Measurements from ENCODE around the gene MLLT6. TPM values are rescaled to one million over a fixed set of nuclear protein-coding genes. Genes with fewer than 3 reads are reported as not detected.
A peak's percentile ranks its signal among the peaks of the same experiment; 100 is the strongest.

Gene MLLT6
- total and polyA plus RNA-seq, 2 of the 13 experiments (the other 11 are each of a cell fraction or from before 2014, with no cell fraction given) = 50.7 to 69.5 TPM

DNA sequence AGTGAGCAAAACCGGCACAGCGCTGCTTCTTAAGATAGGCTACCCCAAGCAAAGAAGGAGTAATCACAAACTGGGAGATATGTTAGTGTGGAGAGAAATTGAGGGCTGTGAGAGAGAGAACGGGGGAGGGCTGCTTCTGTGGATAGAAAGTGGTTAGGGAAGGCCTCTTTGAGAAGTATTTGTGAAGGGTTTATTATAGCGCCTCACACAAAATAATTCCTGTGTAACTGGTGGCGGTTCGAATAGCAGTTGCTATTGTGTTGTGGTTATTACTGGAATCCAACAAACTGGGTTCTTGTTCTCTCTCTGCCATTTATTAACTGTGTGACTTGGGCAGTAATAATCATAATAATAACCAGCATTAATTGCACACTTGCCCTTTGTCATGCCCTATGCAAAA lies 15.9 kb downstream of the MLLT6 start (continued):
- TF ChIP-seq, protein P1, sequence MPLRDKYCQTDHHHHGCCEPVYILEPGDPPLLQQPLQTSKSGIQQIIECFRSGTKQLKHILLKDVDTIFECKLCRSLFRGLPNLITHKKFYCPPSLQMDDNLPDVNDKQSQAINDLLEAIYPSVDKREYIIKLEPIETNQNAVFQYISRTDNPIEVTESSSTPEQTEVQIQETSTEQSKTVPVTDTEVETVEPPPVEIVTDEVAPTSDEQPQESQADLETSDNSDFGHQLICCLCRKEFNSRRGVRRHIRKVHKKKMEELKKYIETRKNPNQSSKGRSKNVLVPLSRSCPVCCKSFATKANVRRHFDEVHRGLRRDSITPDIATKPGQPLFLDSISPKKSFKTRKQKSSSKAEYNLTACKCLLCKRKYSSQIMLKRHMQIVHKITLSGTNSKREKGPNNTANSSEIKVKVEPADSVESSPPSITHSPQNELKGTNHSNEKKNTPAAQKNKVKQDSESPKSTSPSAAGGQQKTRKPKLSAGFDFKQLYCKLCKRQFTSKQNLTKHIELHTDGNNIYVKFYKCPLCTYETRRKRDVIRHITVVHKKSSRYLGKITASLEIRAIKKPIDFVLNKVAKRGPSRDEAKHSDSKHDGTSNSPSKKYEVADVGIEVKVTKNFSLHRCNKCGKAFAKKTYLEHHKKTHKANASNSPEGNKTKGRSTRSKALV (CRISPR knock-in tag; IDR thresholded peaks at IDR 0.05) = no peak
- TF ChIP-seq TP53 (CRISPR knock-in tag; conservative IDR thresholded peaks at IDR 0.05) (no peak), HNRNPL (IDR thresholded peaks at IDR 0.05; ENCODE audit: low read depth, low read length) (no peak), ZFAT (CRISPR knock-in tag; conservative IDR thresholded peaks at IDR 0.05) (no peak), CBX1 (IDR thresholded peaks at IDR 0.05; ENCODE audit: low read depth) (no peak), TAF15 (IDR thresholded peaks at IDR 0.05; ENCODE audit: low read depth, low read length, poor library complexity, severe bottlenecking) (no peak), KDM4B (CRISPR knock-in tag; IDR thresholded peaks at IDR 0.05) (no peak), ZNF30 (CRISPR knock-in tag; IDR thresholded peaks at IDR 0.05) (no peak)
- TF ChIP-seq, protein P2, sequence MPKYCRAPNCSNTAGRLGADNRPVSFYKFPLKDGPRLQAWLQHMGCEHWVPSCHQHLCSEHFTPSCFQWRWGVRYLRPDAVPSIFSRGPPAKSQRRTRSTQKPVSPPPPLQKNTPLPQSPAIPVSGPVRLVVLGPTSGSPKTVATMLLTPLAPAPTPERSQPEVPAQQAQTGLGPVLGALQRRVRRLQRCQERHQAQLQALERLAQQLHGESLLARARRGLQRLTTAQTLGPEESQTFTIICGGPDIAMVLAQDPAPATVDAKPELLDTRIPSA (CRISPR knock-in tag; IDR thresholded peaks at IDR 0.05; ENCODE audit: borderline replicate concordance) = no peak

- Histone ChIP-seq H3K27ac (ENCODE audit: extremely low read length, insufficient read depth, low read length) (no peak overlapping the region), H2AFZ (ENCODE audit: low read length) (no peak overlapping the region), H3K27me3 (ENCODE audit: control insufficient read depth in 1 of 2, insufficient read depth in 2 of 2, low read length in 2 of 2) (no peaks in the 10 kb centered on the region), H3K4me1 (ENCODE audit: insufficient read depth, low read length) (peaks cover 37% of the 10 kb centered on the region), H3K9me3 (ENCODE audit: low read length) (no peaks in the 10 kb centered on the region), H3K9ac (ENCODE audit: insufficient read depth, low read depth, low read length) (no peak overlapping the region), H3K4me3 (replicated peaks in 1 of 3; ENCODE audit: insufficient read depth in 1 of 3, low read depth in 2 of 3, low read length in 3 of 3) (no peak overlapping the region), H3K36me3 (replicated peaks in 1 of 2; ENCODE audit: control insufficient read depth in 1 of 2, insufficient read depth in 2 of 2, low read length in 2 of 2) (peaks cover 36 to 58% of the 10 kb centered on the region in 2 experiments), H3K4me2 (ENCODE audit: low read depth, low read length) (no peak overlapping the region), H3K79me2 (ENCODE audit: insufficient read depth, low read length) (no peaks in the 10 kb centered on the region), H4K20me1 (ENCODE audit: insufficient read depth, low read length) (no peaks in the 10 kb centered on the region)
- no TSS peak for BruUV-seq (replicated peaks)
- WGBS (ENCODE audit: low lambda C conversion rate) = 99% methylated on average over 12 of the region's 16 CpGs
- in situ Hi-C loops (cut with HindIII; ENCODE audit: extremely low pct_ligation_motif_present, low pct_unique_long_range_greater_than_20kb) = no loop called here
- intact Hi-C loops (cut with micrococcal nuclease; ENCODE audit: unreplicated experiment) = loop anchor here (5.0 kb wide), 1 partner anchor 375 kb away; no protein-coding TSS in a partner anchor
- POLR2A ChIA-PET = interaction anchor here (1.1 to 5.5 kb wide), 3 partner anchors 9 to 20 kb away, joined by 3 to 38 read pairs (median 13); partner anchors contain the start of gene MLLT6
- CTCF ChIA-PET (ENCODE audit: low intra/inter-chr PET ratio, low total read pairs) = no interaction called here
- no peak for ATAC-seq
- FAIRE-seq = no peak
- DNase-seq (ENCODE audit: low spot score) = no peak
- TF ChIP-seq RBFOX2 (IDR thresholded peaks at IDR 0.05; ENCODE audit: low read depth, low read length) (peak; percentile 52; the same call in 1 of the 2 replicates), ZFX (CRISPR knock-in tag; IDR thresholded peaks at IDR 0.05; ENCODE audit: low read depth) (no peak), IKZF4 (CRISPR knock-in tag; IDR thresholded peaks at IDR 0.05; ENCODE audit: borderline replicate concordance, low read depth, not compliant biosample characterization) (no peak), ZNF619 (CRISPR knock-in tag; IDR thresholded peaks at IDR 0.05) (no peak), AGO2 (optimal IDR thresholded peaks at IDR 0.05; ENCODE audit: low read depth, low read length) (peak; percentile 68), ZKSCAN1 (IDR thresholded peaks at IDR 0.05; ENCODE audit: low read length) (no peak), ZNF451 (CRISPR knock-in tag; IDR thresholded peaks at IDR 0.05) (no peak), TOE1 (CRISPR knock-in tag; IDR thresholded peaks at IDR 0.05) (no peak), MNT (IDR thresholded peaks at IDR 0.05) (no peak), BHLHE40 (IDR thresholded peaks at IDR 0.05; ENCODE audit: low read length) (no peak)
Measured at GRCh38 chr17:38721802-38722201, 16.7 kb downstream of the MLLT6 start.

Data from HepG2 (cell line).